Mesangial cell (primary cell): ENCODE data around the gene MOB3A. TPM values are rescaled to one million over a fixed set of nuclear protein-coding genes. Genes with fewer than 3 reads are reported as not detected.

Source experiments
- total RNA-seq: library from RNA; depleted of rRNA; stranded (reverse); fragments of >200 nt; gene quantifications from 2 replicates; pipeline ENCODE4 v1.2.3, GENCODE V29; 2015

Gene MOB3A
- total RNA-seq = 48.3 and 50.0 TPM in 2 replicates

GRCh38 chr19:2096034-2096479 lies at the start of gene MOB3A:
TSS of gene MOB3A (minus strand) at chr19:2096326. CDS start at chr19:2078560, 17,766 bp downstream.

DNA sequence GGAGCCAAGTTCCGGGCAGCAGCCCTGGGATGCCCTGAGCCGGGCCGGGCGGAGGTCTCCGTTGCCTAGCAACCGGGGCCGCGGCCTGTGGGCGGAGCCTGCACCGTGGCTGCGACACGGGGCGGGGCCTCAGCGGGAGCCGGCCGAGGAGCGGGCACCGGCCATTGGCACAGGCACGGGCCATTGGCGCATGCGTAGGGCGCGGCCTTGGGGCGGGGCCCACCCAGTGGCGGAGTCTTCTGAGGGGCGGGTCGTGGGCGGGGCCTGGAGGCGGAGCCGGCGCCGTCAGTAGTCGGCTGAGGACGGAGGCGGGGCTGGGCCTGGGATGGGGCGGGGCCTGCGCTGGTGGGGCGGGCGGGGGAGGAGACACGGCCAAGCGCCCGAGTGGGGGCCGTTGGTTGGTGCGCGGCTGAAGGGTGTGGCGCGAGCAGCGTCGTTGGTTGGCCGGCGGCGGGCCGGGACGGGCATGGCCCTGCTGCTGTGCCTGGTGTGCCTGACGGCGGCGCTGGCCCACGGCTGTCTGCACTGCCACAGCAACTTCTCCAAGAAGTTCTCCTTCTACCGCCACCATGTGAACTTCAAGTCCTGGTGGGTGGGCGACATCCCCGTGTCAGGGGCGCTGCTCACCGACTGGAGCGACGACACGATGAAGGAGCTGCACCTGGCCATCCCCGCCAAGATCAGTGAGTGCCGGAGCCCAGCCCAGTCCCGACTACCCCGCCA lies 515 bp upstream of the MOB3A start, which contains the start of gene IZUMO4:
Gene IZUMO4 (plus strand): TSS at position 436 of the 723 bp plus-strand sequence. CDS start 31 bp downstream, at position 467.

DNA sequence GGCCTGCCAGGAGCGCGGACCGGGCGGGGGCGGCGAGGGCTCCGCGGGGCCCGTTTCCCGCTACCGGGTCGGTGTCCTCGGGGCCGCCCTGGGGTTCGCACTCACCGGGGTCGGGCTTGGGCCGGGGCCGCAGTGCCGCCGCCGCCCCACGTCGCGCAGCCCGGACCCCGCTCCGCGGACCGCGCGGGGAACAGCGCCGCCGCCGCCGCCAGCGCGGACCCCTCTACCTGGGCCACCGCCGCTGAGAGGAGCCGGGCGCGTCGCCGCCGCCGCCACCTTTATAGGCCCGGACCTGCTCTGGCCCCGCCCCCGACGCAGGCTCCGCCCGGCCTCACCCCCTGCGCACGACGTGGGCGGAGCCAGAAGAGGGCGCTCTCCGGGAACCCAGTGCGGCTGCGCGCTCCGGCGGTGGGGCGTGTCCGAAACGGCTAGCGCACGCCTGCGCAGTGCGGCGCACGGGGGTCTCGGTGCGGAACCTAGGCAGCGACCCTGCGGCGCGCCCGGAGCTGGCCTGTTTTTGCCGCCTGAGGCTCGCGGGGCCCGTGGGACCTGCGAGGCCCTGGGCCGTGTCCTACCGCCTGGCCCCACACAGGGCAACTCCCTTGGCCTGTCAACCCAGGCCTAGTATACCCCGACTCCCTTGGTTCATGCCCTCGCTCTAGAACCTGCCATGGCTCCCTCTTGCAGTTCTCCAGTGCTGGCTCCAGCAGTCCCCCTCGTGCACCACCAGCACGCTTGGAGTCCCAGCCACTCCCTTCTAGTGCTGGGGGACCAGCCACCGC lies 44.9 kb downstream of the MOB3A start, which contains the start of gene MKNK2:
Gene MKNK2 (minus strand): TSS at position 254 of the 782 bp plus-strand sequence. CDS start 393 bp downstream, outside the sequence.

Other genes starting within 250 kb of the MOB3A start
- 23.6 and 41.8 TPM in 2 replicates for gene REXO1, start 247.8 kb downstream of the MOB3A start, total RNA-seq
- gene KLF16, start 232.7 kb downstream of the MOB3A start, total RNA-seq = 22.5 and 35.2 TPM in 2 replicates
- 104 and 115 TPM in 2 replicates for gene ABHD17A, start 210.8 kb downstream of the MOB3A start, total RNA-seq
- gene ADAT3, start 190.9 kb downstream of the MOB3A start, total RNA-seq = 7.0 and 8.6 TPM in 2 replicates
- gene SCAMP4, start 190.9 kb downstream of the MOB3A start, total RNA-seq = 103 and 128 TPM in 2 replicates
- 94.3 and 97.7 TPM in 2 replicates for gene CSNK1G2, start 155.2 kb downstream of the MOB3A start, total RNA-seq
- gene BTBD2, start 80.6 kb downstream of the MOB3A start, total RNA-seq = 75.8 and 189 TPM in 2 replicates
- gene MKNK2, start 45.1 kb downstream of the MOB3A start, total RNA-seq = 93.0 and 188 TPM in 2 replicates
- gene IZUMO4, start 589 bp upstream of the MOB3A start, total RNA-seq = 2.1 and 4.1 TPM in 2 replicates
- gene AP3D1, start 55.2 kb upstream of the MOB3A start, total RNA-seq = 120 and 148 TPM in 2 replicates
- gene DOT1L, start 67.6 kb upstream of the MOB3A start, total RNA-seq = 19.1 and 23.3 TPM in 2 replicates
- 94.7 and 152 TPM in 2 replicates for gene PLEKHJ1, start 140.0 kb upstream of the MOB3A start, total RNA-seq
- gene SF3A2, start 140.5 kb upstream of the MOB3A start, total RNA-seq = 83.1 and 84.6 TPM in 2 replicates
- 0.16 and 1.8 TPM in 2 replicates for gene AMH, start 153.0 kb upstream of the MOB3A start, total RNA-seq
- gene JSRP1, start 160.1 kb upstream of the MOB3A start, total RNA-seq = 0.13 and 0.16 TPM in 2 replicates
- gene PEAK3, start 185.8 kb upstream of the MOB3A start, total RNA-seq = not detected in 2 replicates
- not detected in 2 replicates for gene LINGO3, start 211.8 kb upstream of the MOB3A start, total RNA-seq
- gene LSM7, start 232.3 kb upstream of the MOB3A start, total RNA-seq = 189 and 329 TPM in 2 replicates
- gene SPPL2B, start 232.4 kb upstream of the MOB3A start, total RNA-seq = 30.1 and 64.8 TPM in 2 replicates